NOMO-1 treated with dmso at 0.1 percent for 144 hours (cell line): Measurements from ENCODE around the gene CACNG4.

Source experiments
- DNase-seq: peaks from one replicate; lab custom pipeline; 2025; ENCODE audit not compliant: unreplicated experiment; lab: John Stamatoyannopoulos, UW

The CACNG4 gene

DNA sequence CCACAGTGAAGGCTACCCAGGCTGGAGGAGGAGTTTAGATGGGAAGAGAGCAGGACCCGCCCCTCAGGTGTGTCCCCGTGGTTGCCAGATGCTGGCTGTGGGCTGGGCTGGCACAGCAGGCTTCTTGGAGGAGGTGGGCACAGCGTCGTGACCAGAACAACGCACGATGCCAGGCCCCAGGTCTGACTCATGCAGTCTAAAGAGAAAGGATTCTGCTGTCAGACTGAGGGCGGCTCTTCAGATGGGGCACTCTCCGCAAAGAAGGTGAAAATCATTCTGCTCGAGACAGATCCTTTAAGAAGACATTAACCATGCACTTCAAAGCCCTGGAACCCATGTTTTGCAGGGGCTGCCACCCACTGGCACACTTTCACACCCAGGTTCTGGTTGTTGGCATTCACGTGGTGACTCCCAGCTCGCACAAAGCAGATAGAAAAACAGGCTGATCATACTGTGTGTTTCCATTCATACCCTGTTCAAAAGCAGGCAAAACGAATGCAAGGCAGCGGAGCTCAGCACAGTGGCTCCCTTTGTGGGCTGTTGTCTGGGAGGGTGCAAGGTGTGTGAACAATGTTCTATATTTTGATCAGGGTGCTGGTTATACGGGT, 19.0 kb downstream of the CACNG4 start:
- DNase-seq = no peak

DNA sequence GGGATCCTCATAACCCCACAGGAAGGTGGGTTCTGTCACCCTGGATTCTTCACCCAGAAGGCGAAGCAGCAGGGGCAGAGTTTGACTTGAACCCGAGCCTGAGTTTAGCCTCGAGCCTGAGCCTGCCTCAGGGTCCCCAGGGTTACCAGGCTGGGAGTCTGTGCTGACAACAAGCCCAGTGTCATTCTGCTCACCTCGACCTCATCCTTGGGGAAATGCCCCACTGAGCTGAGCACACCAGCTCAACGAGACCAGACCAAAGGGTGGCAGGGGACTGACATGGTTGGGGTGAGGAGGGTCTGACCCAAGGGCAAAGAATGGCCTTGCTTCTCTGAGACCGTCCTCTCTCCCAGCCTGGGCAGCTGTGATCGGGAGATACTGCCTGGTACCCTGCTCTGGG, 20.2 kb downstream of the CACNG4 start:
- no peak for DNase-seq

DNA sequence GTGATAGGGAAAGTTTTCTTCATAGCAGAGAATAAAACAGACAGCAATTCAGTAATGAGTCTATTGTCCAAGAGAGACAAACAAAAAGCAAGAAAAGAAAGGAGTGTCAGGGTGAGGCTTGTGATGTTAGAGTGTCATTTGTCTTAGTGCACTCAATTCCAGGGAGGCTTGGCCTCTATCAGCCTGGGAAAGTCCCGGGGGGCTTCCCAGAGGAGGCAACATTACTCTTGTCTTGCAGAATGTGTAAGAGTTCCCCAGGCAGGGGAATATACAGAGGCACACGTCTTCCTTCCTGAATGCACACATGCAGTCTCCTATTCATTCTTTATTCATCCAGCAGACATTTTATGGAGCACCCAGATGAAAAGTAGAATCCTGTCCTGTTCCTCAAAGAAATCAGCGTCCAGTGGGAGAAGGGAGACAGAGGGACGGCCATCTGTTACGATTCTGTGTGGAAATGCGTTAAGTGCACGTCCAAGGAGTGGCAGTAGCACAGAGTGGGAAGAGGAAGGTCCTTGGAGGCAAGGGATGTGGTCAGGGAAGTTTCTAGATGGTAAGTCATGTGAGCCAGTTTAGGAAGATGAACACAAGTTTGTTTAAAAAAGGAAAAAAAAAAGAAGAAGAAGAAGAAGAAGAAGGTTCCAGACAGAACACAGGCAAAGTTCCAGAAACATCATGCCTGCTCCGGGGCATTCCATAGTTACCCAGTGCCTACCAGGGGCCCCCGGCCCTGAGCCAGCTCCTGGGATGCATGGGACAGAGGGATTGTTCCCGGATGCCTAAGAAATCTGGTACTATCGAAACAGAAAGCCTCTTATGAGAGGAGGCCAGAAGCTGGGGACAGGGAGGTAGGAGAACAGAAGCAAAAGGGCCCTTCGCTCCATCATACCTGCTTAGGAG, 21.1 kb downstream of the CACNG4 start:
- DNase-seq = no peak

DNA sequence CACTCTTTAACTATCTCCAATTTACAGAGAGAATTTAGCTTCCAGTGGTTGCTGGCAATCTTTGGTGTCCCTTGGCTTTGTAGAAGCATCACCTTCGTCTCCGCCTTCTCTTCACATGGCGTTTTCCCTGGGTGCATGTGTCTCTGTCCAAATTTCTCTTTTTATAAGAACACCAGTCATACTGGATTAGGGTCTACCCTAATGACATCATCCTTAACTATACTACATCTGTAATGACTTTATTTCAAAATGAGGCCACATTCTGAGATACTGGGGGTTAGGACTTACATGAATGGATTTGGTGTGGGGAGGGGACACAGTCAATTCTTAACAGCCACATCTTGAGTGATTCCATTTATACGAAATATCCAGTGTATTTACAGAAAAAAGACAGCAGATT, 22.2 kb downstream of the CACNG4 start:
- DNase-seq = no peak

GRCh38 chr17:66987059-66987616, 22.6 kb downstream of the CACNG4 start:
- no peak for DNase-seq

DNA sequence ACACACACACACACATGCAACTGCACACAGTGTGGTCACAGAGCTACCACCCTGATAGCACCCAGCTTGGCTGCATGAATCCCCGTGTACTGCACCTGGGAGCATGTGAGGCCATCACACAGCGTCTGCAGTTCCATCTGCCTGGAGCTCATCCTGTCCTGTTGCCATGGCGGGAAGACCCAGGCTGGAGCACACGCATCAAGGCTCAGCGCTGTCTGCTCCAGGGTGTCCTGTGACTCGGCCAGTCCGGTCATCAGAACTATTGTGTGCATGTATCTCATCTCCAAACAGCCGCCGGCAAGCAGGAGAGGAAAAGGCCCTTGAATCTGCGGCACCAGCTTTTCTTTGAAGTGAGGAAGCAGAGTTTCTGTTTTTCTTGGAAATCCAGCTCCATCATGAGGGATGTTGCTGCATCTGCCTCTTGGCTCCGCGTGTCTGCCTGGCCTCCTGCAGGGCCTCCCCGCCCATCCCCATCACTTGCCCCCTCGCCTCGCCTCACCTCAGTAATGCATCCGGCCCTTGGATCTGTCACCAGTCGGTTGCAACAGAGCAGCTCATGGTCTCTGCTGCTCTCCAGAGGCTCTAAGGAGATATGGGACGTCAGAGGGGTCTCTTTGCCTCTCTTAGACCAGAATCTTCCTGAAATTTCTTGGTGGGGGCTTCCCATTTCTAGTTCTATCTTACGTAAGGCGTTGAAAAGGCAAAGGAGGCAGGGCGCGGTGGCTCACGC, 23.7 kb downstream of the CACNG4 start:
- DNase-seq = no peak

GRCh38 chr17:66989076-66989475, 24.6 kb downstream of the CACNG4 start:
- no peak for DNase-seq

DNA sequence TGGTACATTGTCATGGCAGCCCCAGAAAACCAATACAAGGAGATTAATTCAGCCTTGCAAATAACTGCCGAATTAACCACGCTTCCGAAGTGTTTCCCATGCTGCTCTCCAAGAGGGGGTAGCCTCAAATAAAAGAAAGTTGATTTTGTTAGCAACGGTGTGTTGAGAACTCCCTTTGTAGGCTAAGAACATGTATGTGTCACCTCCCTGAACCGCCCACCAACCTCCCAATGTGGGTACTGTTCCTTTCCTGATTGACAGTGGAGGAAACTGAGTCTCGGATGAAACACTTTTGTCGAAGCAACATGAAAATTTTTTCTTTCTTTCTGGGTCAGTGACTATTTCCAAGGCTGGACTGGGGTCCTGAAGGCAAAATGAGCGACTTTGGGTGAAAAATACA, 25.1 kb downstream of the CACNG4 start:
- no peak for DNase-seq

GRCh38 chr17:66990047-66990446, 25.5 kb downstream of the CACNG4 start:
- no peak for DNase-seq

DNA sequence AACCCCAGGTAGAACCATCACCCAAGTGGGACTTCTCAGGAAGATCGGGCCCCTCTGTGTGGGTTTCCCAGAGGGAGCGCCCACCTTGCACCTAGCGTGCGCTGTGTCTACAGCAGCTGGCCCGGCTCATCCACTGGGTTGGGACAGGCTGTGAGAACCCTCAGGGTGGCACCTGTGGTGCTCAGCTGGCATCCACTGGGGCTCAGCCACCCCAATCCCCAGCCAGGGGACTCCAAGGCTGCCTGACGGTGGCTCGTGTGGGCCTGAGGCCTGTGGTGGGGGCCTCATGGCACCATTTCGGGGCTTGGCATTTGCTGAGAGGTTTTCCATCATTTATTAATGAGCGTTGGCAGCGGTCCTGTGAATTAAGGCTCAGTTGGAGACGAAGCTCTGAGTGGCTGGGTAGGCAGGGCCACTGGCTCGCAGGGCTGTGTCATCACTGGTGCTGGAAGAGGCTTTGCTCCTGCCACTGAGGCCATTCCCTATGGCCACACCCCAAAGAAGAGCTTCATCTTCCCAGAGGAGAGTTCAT, 28.5 kb downstream of the CACNG4 start:
- no peak for DNase-seq

- DNase-seq = no peak
These were observed 29.9 kb downstream of the CACNG4 start for GRCh38 chr17:66994361-66994760.

- no peak for DNase-seq
These were observed 30.5 kb downstream of the CACNG4 start for GRCh38 chr17:66994930-66995535.

DNA sequence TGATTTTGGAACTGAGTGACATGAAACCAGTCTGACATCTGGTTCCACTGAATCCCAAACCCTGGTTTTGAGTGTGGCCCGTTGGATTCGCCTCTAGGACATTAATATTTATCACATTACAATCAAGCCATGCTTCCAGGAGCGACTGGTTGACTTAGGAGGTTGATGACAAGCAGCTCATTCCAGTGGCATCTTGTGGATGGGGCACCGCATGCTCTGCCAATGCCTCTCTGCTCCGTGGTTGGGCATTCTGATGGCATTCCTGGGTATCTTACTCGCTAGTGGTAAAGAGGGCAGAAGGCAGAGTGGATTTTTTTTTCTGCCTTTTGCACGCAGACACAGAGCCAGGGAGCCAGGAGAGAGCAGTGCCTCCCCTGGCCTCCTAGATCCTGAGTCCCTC, 31.4 kb downstream of the CACNG4 start:
- DNase-seq = no peak

GRCh38 chr17:66996926-66997325, 32.4 kb downstream of the CACNG4 start:
- no peak for DNase-seq

- DNase-seq = no peak
These were observed 38.7 kb downstream of the CACNG4 start for GRCh38 chr17:67003231-67003630.

GRCh38 chr17:67004181-67004580, 39.7 kb downstream of the CACNG4 start:
- no peak for DNase-seq

DNA sequence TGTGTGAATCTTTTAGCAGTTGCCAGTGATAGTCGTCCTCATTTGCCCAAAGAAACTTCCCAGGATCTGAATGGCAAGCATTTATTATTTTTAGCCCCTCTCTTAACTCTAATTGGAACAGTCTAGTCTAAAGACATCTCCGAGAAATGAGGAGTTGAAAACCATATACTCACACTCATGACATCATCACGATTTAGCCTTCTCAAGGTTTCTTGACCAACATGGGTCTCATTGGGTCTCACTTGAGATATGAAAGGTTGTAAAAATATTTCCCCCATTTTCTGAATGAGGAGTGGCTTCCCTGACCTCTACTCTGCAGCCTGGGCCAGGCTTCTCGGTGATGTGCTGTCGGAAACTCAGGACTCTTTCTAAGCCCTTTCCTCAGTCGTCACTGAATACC, 42.8 kb downstream of the CACNG4 start:
- DNase-seq = no peak

DNA sequence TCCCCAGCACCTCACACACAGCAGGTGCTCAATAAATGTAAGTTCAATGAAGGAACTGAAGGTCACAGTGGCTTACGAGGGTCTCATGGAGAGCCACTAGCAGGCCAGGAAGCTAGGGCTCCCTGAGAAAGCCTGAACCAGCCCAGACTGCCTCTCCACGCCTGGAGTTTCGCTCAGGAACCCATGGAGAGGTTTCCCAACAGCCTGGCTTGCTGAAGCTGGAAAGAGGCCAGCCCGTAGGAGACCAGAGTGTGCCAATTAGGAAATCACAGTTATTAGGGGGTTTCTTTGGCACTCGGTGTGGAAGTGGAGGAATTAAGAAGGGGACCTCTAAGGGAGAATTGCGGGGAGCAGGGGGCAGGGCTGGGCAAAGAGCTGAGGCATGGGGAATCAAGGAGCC, 43.6 kb downstream of the CACNG4 start:
- DNase-seq = no peak

GRCh38 chr17:67011527-67012175, 47.1 kb downstream of the CACNG4 start:
- DNase-seq = no peak

DNA sequence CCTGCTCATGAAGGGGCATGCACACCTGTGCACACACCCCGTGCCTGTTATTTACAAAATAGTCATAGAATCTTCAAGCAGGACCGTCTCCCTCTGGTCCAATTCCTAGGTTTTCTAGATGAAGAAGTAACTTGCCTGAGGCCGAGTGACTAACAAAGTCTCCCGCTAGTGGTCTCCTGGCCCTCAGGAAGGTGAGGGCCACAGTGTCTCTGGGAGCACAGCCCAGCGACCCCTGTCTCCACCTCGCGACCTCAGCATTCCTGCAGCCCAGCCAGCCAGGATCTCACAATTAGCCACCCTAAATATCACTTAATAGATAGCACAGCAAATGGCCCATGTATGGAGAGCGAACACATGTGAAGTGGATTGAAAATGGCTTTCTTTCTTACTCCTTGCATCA, 49.4 kb downstream of the CACNG4 start:
- no peak for DNase-seq
